IMR-90 (cell line): ENCODE measurements around the gene STXBP6. TPM values are rescaled to one million over a fixed set of nuclear protein-coding genes. Genes with fewer than 3 reads are reported as not detected.

Experiments
- ATAC-seq: fragments of 200-7000 bp; cut with Tn5 transposase; 2 replicates; pipeline ENCODE4 v1.9.1; 2020; ENCODE audit warnings: low read depth, mild to moderate bottlenecking, moderate library complexity
- BruUV-seq: library from RNA; stranded (reverse); fragments of 400-500 nt; replicated peaks from 2 replicates; lab custom pipeline; 2021; lab: Mats Ljungman, UMichigan
- CTCF ChIA-PET: fragments of 300-600 bp; formaldehyde crosslinking; extraction: SDS; loops from one replicate; lab custom pipeline; 2021; ENCODE audit warnings: antibody characterized with exemption; lab: Yijun Ruan, JAX
- POLR2A ChIA-PET: fragments of 300-600 bp; sonication (Branson Sonifier 250); formaldehyde crosslinking; loops from one replicate; lab custom pipeline; 2022; ENCODE audit warnings: antibody characterized with exemption; ENCODE audit not compliant: unreplicated experiment; lab: Charles Lee
- DNase-seq: peaks from one replicate; pipeline ENCODE4 v3.0.0; 2013
- H2AFZ ChIP-seq: replicated peaks from 2 replicates; pipeline ENCODE3; 2013; ENCODE audit warnings: low read length, mild to moderate bottlenecking; ENCODE audit not compliant: poor library complexity
- H2AK5ac ChIP-seq: 2 replicates; pipeline ENCODE4 v1.6.1; 2013; ENCODE audit warnings: low read depth, low read length, inconsistent platforms
- H2AK9ac ChIP-seq: replicated peaks from 2 replicates; pipeline ENCODE3; 2013; ENCODE audit warnings: mild to moderate bottlenecking, low read depth, low read length, moderate library complexity; ENCODE audit not compliant: poor library complexity
- H2BK120ac ChIP-seq: 2 replicates; pipeline ENCODE4 v1.6.1; 2013; ENCODE audit warnings: low read depth, low read length, inconsistent platforms
- H2BK15ac ChIP-seq: 3 replicates; pipeline ENCODE4 v1.6.1; 2013; ENCODE audit warnings: low read depth, low read length, inconsistent platforms
- H2BK20ac ChIP-seq: 2 replicates; pipeline ENCODE4 v1.6.1; 2013; ENCODE audit warnings: low read depth, mild to moderate bottlenecking, inconsistent platforms, low read length, moderate library complexity
- H2BK5ac ChIP-seq: 2 replicates; pipeline ENCODE4 v1.6.1; 2013; ENCODE audit warnings: mild to moderate bottlenecking, low read depth, low read length, inconsistent platforms; ENCODE audit not compliant: poor library complexity, severe bottlenecking
- H3K14ac ChIP-seq: replicated peaks from 2 replicates; pipeline ENCODE4 v1.6.1; 2013; ENCODE audit warnings: low read depth, low read length, inconsistent platforms
- H3K18ac ChIP-seq: 2 replicates; pipeline ENCODE4 v1.6.1; 2013; ENCODE audit warnings: low read depth, low read length, control low read depth
- H3K23ac ChIP-seq: 2 replicates; pipeline ENCODE4 v1.6.1; 2013; ENCODE audit warnings: low read depth, low read length, inconsistent platforms
- H3K27ac ChIP-seq: 2 replicates; pipeline ENCODE4 v1.5.1; 2013; ENCODE audit warnings: mild to moderate bottlenecking, control low read depth, low read length; ENCODE audit not compliant: insufficient read depth
- H3K27me3 ChIP-seq: 2 replicates; pipeline ENCODE4 v1.6.1; 2013; ENCODE audit warnings: low read length; ENCODE audit not compliant: control insufficient read depth, insufficient read depth
- H3K36me3 ChIP-seq: 2 replicates; pipeline ENCODE4 v1.6.1; 2013; ENCODE audit warnings: low read length, mixed read lengths; ENCODE audit not compliant: control insufficient read depth, insufficient read depth
- H3K4ac ChIP-seq: 2 replicates; pipeline ENCODE4 v1.6.1; 2013; ENCODE audit warnings: low read depth, low read length, inconsistent platforms
- H3K4me1 ChIP-seq: 2 replicates; pipeline ENCODE4 v1.6.1; 2013; ENCODE audit warnings: low read length, mixed read lengths; ENCODE audit not compliant: control insufficient read depth, insufficient read depth
- H3K4me2 ChIP-seq: 2 replicates; pipeline ENCODE4 v1.6.1; 2013; ENCODE audit warnings: low read depth, mild to moderate bottlenecking, control low read depth, low read length, moderate library complexity
- H3K4me3 ChIP-seq: 2 replicates; pipeline ENCODE4 v1.5.1; 2013; ENCODE audit warnings: low read depth, mild to moderate bottlenecking, control low read depth, low read length, moderate library complexity; ENCODE audit not compliant: insufficient read depth
- H3K56ac ChIP-seq: 2 replicates; pipeline ENCODE4 v1.6.1; 2013; ENCODE audit warnings: low read length, inconsistent platforms; ENCODE audit not compliant: insufficient read depth; ENCODE audit errors: extremely low read depth
- H3K79me1 ChIP-seq, 2 experiments: 2 replicates each; pipeline ENCODE4 v1.6.1; 2013; ENCODE audit warnings: low read length in 2 of 2, inconsistent platforms in 1 of 2, low read depth in 1 of 2
- H3K9ac ChIP-seq: 2 replicates; pipeline ENCODE4 v1.6.1; 2013; ENCODE audit warnings: low read depth, low read length, control low read depth
- H3K9me1 ChIP-seq: 2 replicates; pipeline ENCODE4 v1.6.1; 2013; ENCODE audit warnings: low read length, inconsistent platforms; ENCODE audit not compliant: insufficient read depth
- H3K9me3 ChIP-seq: 2 replicates; pipeline ENCODE4 v1.6.1; 2013; ENCODE audit warnings: low read length; ENCODE audit not compliant: control insufficient read depth, insufficient read depth
- H4K20me1 ChIP-seq: 2 replicates; pipeline ENCODE4 v1.6.1; 2013; ENCODE audit warnings: low read length, inconsistent platforms; ENCODE audit not compliant: insufficient read depth
- H4K5ac ChIP-seq: 2 replicates; pipeline ENCODE4 v1.6.1; 2013; ENCODE audit warnings: mild to moderate bottlenecking, low read depth, low read length, control low read depth
- H4K8ac ChIP-seq, 2 experiments: 2 replicates each; pipeline ENCODE4 v1.6.1; 2013; ENCODE audit warnings: low read depth in 2 of 2, low read length in 2 of 2, control low read depth in 1 of 2, inconsistent platforms in 1 of 2
- H4K91ac ChIP-seq: 2 replicates; pipeline ENCODE4 v1.6.1; 2013; ENCODE audit warnings: low read depth, low read length, inconsistent platforms; ENCODE audit not compliant: insufficient read depth
- CEBPB ChIP-seq: IDR thresholded peaks from 2 replicates; pipeline ENCODE4 v1.6.1; 2012; ENCODE audit warnings: low read depth, low read length, improper control_type of control experiment
- CTCF ChIP-seq: conservative IDR thresholded peaks from 2 replicates; pipeline ENCODE4 v1.5.1; 2012; ENCODE audit warnings: mild to moderate bottlenecking, low read depth, low read length, improper control_type of control experiment
- MAFK ChIP-seq: IDR thresholded peaks from 2 replicates; pipeline ENCODE4 v1.6.1; 2012; ENCODE audit warnings: low read depth, low read length, improper control_type of control experiment
- MAZ ChIP-seq: IDR thresholded peaks from 2 replicates; pipeline ENCODE4 v1.6.1; 2012; ENCODE audit warnings: low read depth, mild to moderate bottlenecking, low read length, improper control_type of control experiment, moderate library complexity, borderline replicate concordance
- MXI1 ChIP-seq: IDR thresholded peaks from 2 replicates; pipeline ENCODE4 v1.6.1; 2012; ENCODE audit warnings: low read depth, mild to moderate bottlenecking, low read length, moderate library complexity, borderline replicate concordance
- POLR2A ChIP-seq: IDR thresholded peaks from 2 replicates; pipeline ENCODE4 v1.6.1; 2012; ENCODE audit warnings: mild to moderate bottlenecking, low read depth, low read length
- RCOR1 ChIP-seq: IDR thresholded peaks from 2 replicates; pipeline ENCODE4 v1.6.1; 2012; ENCODE audit warnings: mild to moderate bottlenecking, low read length, improper control_type of control experiment; ENCODE audit not compliant: insufficient replicate concordance
- WGBS, 2 experiments: methylation state at CpG; one replicate each; pipeline versions ENCODE4 v1.1.5 to v1.1.7; 2013; ENCODE audit warnings: missing lambda C conversion rate in 2 of 2; ENCODE audit not compliant: insufficient read length in 1 of 2; ENCODE audit errors: extremely low coverage in 2 of 2; 5-methylcytosine and 5-hydroxymethylcytosine counted together
- dilution Hi-C: fragments of 300-500 bp; cut with HindIII; formaldehyde crosslinking; loops from one replicate; pipeline ENCODE4 v1.14.3; 2018; ENCODE audit warnings: low sequenced_read_pairs; ENCODE audit not compliant: unreplicated experiment
- in situ Hi-C: fragments of 300-500 bp; cut with MboI; formaldehyde crosslinking; loops from 3 replicates; pipeline ENCODE4 v1.14.3; 2019; ENCODE audit warnings: low sequenced_read_pairs, inconsistent platforms, mixed read lengths
- intact Hi-C: fragments of 100-400 bp; cut with micrococcal nuclease; formaldehyde crosslinking; loops from 2 replicates; pipeline ENCODE4 v1.10.0; 2022
- polyA plus RNA-seq, 3 experiments: library from polyadenylated mRNA; depleted of rRNA; stranded (reverse); fragments of >200 nt; gene quantifications; 2 replicates each; pipeline ENCODE4 v1.2.3, GENCODE V29; 2012; ENCODE audit warnings: low replicate concordance in 1 of 3
- total RNA-seq: library from RNA; depleted of rRNA; stranded (reverse); fragments of >200 nt; gene quantifications from 2 replicates; pipeline ENCODE4 v1.2.3, GENCODE V29; 2012

The STXBP6 gene
- total and polyA plus RNA-seq, 2 of the 4 experiments (the other 2 are of a cell fraction): 14.2 to 14.3 TPM

GRCh38 chr14:24895243-24895583, 154.7 kb downstream of the STXBP6 start:
- Histone ChIP-seq H2BK20ac (no peak overlapping the region), H3K4ac (no peak overlapping the region), H3K9me1 (no peaks in the 10 kb centered on the region; the same call in 1 of the 2 replicates), H4K20me1 (no peaks in the 10 kb centered on the region), H3K9me3 (peaks cover 3% of the 10 kb centered on the region; the same call in 1 of the 2 replicates), H3K4me3 (no peak overlapping the region), H3K4me2 (no peak overlapping the region), H3K79me1 (no peaks in the 10 kb centered on the region), H3K4me1 (peaks cover 3% of the 10 kb centered on the region; the same call in 1 of the 2 replicates), H2BK120ac (no peak overlapping the region), H4K8ac (no peak overlapping the region), H4K5ac (no peak overlapping the region), H2BK5ac (no peak overlapping the region), H2AK9ac (no peak overlapping the region), H3K27me3 (no peaks in the 10 kb centered on the region), H3K27ac (no peak overlapping the region), H2BK15ac (no peak overlapping the region), H3K9ac (no peak overlapping the region), H3K23ac (no peak overlapping the region), H3K18ac (no peak overlapping the region), H3K36me3 (no peaks in the 10 kb centered on the region), H2AFZ (no peak overlapping the region), H4K91ac (0 out of 2 replicates have a peak overlapping the region, but pooled peaks have one; percentile 6), H3K14ac (no peak overlapping the region), H3K56ac (no peak overlapping the region), H2AK5ac (no peak overlapping the region)
- ChIA-PET CTCF (no interaction called here), POLR2A (no interaction called here)
- dilution Hi-C loops (no loop called here), intact Hi-C loops (no loop called here), in situ Hi-C loops (no loop called here)
- ATAC-seq (peak; percentile 37; the same call in 1 of the 2 replicates), DNase-seq (peak; percentile 3)
- no TSS peak for BruUV-seq
- TF ChIP-seq RCOR1 (no peak), CTCF (no peak), POLR2A (no peak), MAZ (no peak), CEBPB (no peak), MXI1 (no peak), MAFK (no peak)
- WGBS, 2 experiments: no CpG with 5 or more reads among the region's 4 CpGs
